Heart right ventricle (tissue), 16 donors: ENCODE results near the gene BMS1. TPM values are rescaled to one million over a fixed set of nuclear protein-coding genes. Genes with fewer than 3 reads are reported as not detected.
A peak's percentile ranks its signal among the peaks of the same experiment; 100 is the strongest.

Experiments
- ATAC-seq, 8 donors: fragments of 200-7000 bp; cut with Tn5 transposase; one replicate each; pipeline ENCODE4 v1.9.1; 2020; ENCODE audit warnings: mild to moderate bottlenecking in 8 of 8, moderate library complexity in 8 of 8, moderate number of reproducible peaks in 1 of 8
- DNase-seq, 2 donors: peaks; one replicate each; pipeline ENCODE4 v3.0.0-alpha.2; 2020
- H3K27ac ChIP-seq, 10 donors: fragments of 200-600 bp; sonication (generic) in 2 of 10; one replicate each; pipeline versions ENCODE4 v1.5.0 to v1.8.0; 2020 to 2022; ENCODE audit warnings: mild to moderate bottlenecking in 3 of 10
- H3K27me3 ChIP-seq, 7 donors: fragments of 200-600 bp; one replicate each; pipeline ENCODE4 v1.8.0; 2021 to 2022; ENCODE audit warnings: mild to moderate bottlenecking in 2 of 7
- H3K36me3 ChIP-seq, 9 donors: fragments of 200-600 bp; sonication (generic) in 1 of 9; one replicate each; pipeline versions ENCODE4 v1.5.0 to v1.8.0; 2020 to 2022; ENCODE audit warnings: mild to moderate bottlenecking in 2 of 9
- H3K4me1 ChIP-seq, 9 donors: fragments of 200-600 bp; sonication (generic) in 1 of 9; one replicate each; pipeline versions ENCODE4 v1.5.0 to v1.8.0; 2020 to 2022; ENCODE audit warnings: mild to moderate bottlenecking in 4 of 9
- H3K4me3 ChIP-seq, 10 donors: fragments of 200-600 bp; sonication (generic) in 2 of 10; one replicate each; pipeline versions ENCODE4 v1.5.0 to v1.8.0; 2020 to 2022; ENCODE audit warnings: mild to moderate bottlenecking in 7 of 10, moderate library complexity in 2 of 10
- H3K9me3 ChIP-seq, 11 donors: fragments of 200-600 bp in 10 of 11; sonication (generic) in 2 of 11; one replicate each; pipeline versions ENCODE4 v1.5.0 to v1.8.0; 2013 to 2022; ENCODE audit warnings: mild to moderate bottlenecking in 2 of 11, control low read depth in 1 of 11, moderate library complexity in 1 of 11
- CTCF ChIP-seq, 9 donors: fragments of 200-600 bp; sonication (generic) in 2 of 9; IDR thresholded peaks; one replicate each; pipeline versions ENCODE4 v1.5.0 to v1.8.0; 2021 to 2022; ENCODE audit warnings: antibody characterized with exemption in 9 of 9, mild to moderate bottlenecking in 5 of 9, moderate library complexity in 1 of 9
- WGBS, 2 donors: extraction: QIAGEN DNeasy Blood & Tissue Kit; methylation state at CpG; one replicate each; pipeline ENCODE4 v1.1.7; 2013; ENCODE audit warnings: inconsistent platforms in 1 of 2; 5-methylcytosine and 5-hydroxymethylcytosine counted together
- intact Hi-C, 10 donors: fragments of 100-400 bp; cut with DNase I; formaldehyde crosslinking; loops; one replicate each; pipeline versions ENCODE4 v1.11.1 to v1.14.2; 2022
- polyA plus RNA-seq, 2 donors: library from polyadenylated mRNA; stranded (reverse); fragments of 200-250 nt; gene quantifications; one replicate each; pipeline ENCODE4 v1.2.3, GENCODE V29; 2013
- total RNA-seq, 10 donors: library from RNA; stranded (reverse); fragmentation: NEBNext Ultra II Directional in 3 of 10; extraction: Animal tissue kit (Norgen Biotek cat#: 25700) in 3 of 10; gene quantifications; one replicate each; pipeline versions ENCODE4 v1.2.1 to v1.2.4, GENCODE V29; 2021 to 2023
- donor health status: Arrhythmogenic right ventricular cardiomyopathy.
- donor health status: ischemic (EF 13 %, LVEDD 7.1; RV severe dilation, severe dysfunction).
- donor health status: healthy with polysubstance abuse.
- donor health status: DM: no; HTN: yes; CAD: no.
- donor health status: DM: no; HTN: no; CAD: no.
- donor health status: ischemic (EF 25% LVEDD 6.9; RV normal size, moderate dysfunction).
- donor health status: ischemic (EF 25% LVEDD 5.7; RV mildly dilated, moderate dysfunction).
- donor health status: healthy.
- donor health status: DM: yes; HTN: yes; CAD: no.
- donor health status: Ischemic cardiomyopathy.
- donor health status: ischemic (EF 35%, LVEDD 5.7; RV mildly dilated, moderate dysfunction).
- donor health status: nonischemic (EF 11% LVEDD 7.7; RV severe dilation, severe dysfunction).
- donor health status: DM: yes; HTN: yes; CAD: no.
- donor health status: PGD.
- donor health status: ischemic (EF 29% LVEDD 5.4; RV normal size, mild dysfunction).
- donor health status: nonischemic (EF 23%, LVEDD 6.1; RV moderate dilation, normal function).

The BMS1 gene
- total and polyA plus RNA-seq, 12 donors: 8.0 to 16.5 (median 13.2) TPM

DNA sequence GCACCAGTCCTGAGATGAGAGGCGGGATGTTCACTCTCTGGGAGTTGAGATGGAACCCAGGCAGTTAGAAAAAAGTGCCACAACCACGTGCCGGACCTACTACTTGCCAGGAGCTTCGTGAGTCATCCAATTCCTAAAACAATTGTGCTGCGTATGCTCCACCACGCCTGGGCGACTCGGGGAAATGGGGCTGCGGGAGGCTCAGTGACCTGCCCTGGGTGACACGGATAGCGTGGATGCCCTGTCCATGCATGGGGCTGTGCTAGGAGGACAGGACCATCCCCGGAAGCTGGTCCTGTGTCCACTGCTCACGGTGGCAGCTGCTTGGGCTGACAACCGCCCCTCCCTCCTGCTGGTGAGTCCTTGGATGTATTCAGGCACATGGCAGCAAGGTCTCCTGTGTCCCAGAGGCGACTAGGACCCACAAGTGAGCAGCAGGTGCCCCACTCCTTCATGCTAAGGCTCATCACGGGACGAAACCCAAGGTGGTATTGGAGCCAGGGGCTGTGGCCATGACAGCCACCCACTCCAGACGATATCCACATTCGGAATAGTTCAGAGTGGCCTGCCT is 90.4 kb downstream of the BMS1 start:
- TF ChIP-seq CTCF (IDR thresholded peaks at IDR 0.05): no peak

DNA sequence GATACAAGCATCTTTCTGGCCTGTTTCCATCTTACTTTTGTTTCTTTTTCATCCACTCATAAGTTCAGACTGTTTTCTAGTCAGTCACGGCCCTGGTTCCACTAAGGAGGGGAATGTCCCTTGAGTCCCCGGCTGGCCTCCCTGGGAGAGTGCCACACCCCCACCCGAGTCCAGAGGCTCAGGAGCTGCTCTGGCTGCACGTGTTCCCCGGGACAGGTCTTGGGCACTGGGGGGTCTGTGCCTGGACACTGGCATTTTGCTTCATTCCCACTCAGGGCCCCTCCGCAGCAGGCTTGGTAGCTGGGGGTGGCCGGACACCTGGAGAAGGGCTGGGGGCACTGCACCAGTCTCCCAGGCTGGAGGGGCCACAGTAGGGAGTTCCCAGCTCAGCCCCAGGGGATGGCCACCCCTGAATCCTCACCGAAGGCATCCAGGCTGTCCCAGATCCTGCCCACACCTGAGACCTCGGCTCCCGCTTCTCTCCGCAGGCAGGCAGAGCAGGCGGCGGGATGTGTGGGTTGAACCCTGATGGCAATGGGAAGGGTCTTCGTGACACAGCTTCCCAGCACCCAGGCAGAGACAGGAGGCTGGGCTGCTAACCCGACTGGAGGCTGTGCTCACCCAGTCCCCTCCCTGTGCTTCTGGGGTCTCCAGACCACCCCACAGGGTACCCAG is 92.3 kb downstream of the BMS1 start:
- no peaks in the 10 kb centered on the region for H3K36me3 ChIP-seq
- peaks cover 0 to 48% (median 15%) of the 10 kb centered on the region in 7 donors for H3K27me3 ChIP-seq
- no peak for DNase-seq
- no peak for ATAC-seq
- no peak for TF ChIP-seq CTCF (IDR thresholded peaks at IDR 0.05)
- no peak overlapping the region for H3K4me3 ChIP-seq
- WGBS, 2 donors: 83 to 84% methylated on average over 15 of the region's 15 CpGs
- no peaks in the 10 kb centered on the region for H3K9me3 ChIP-seq
- peaks cover 0 to 27% (median 14%) of the 10 kb centered on the region in 9 donors for H3K4me1 ChIP-seq
- intact Hi-C loops: loop anchor here in 3 of 10 donors (2.0 to 10.0 kb wide), 3 partner anchors 200 to 234 kb away; partner anchors contain the start of gene RET (in 1 of the 3)
- no peak overlapping the region for H3K27ac ChIP-seq

More for the DNA sequence above, 90.4 kb downstream of the BMS1 start:
- H3K27me3 ChIP-seq: peaks cover 0 to 31% (median 4%) of the 10 kb centered on the region in 7 donors
- H3K36me3 ChIP-seq: no peaks in the 10 kb centered on the region
- ATAC-seq (no peak), DNase-seq (no peak)
- no peak overlapping the region for H3K4me3 ChIP-seq
- peaks cover 0 to 27% (median 14%) of the 10 kb centered on the region in 9 donors for H3K4me1 ChIP-seq
- no peak overlapping the region for H3K27ac ChIP-seq
- 89 to 91% methylated on average over 19 of the region's 19 CpGs for WGBS, 2 donors
- intact Hi-C loops: loop anchor here in 2 of 10 donors (10.0 kb wide), 2 partner anchors 202 to 212 kb away; partner anchors contain the start of gene RET (in 1 of the 2)
- no peaks in the 10 kb centered on the region for H3K9me3 ChIP-seq

DNA sequence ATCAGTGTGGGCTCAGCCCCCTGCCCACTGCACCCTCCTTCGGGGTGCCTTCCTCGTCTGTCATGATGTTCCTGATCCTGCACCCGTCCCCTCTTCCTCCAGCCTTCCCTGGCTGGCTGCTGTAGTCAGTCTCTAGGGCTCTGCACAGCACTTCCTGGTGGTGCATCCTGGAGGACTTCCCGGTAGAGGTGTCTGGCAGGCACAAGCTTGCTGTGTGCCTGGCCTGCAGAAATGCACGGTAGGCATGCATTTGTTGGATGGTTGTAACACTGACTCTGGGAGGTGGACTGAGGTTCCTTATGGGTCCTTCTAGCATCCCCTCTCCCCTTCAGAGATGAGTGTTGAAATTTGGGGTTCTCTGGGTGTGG is 92.8 kb downstream of the BMS1 start:
- H3K27me3 ChIP-seq: peaks cover 0 to 54% (median 20%) of the 10 kb centered on the region in 7 donors
- no peaks in the 10 kb centered on the region for H3K36me3 ChIP-seq
- no peak overlapping the region for H3K27ac ChIP-seq
- intact Hi-C loops: loop anchor here in 3 of 10 donors (2.0 to 10.0 kb wide), 3 partner anchors 199 to 233 kb away; partner anchors contain the start of gene RET (in 1 of the 3)
- no peak for ATAC-seq
- H3K4me3 ChIP-seq: no peak overlapping the region
- H3K9me3 ChIP-seq: no peaks in the 10 kb centered on the region
- DNase-seq: no peak
- no peak for TF ChIP-seq CTCF (IDR thresholded peaks at IDR 0.05)
- 68 to 80% methylated on average over 5 of the region's 5 CpGs for WGBS, 2 donors
- H3K4me1 ChIP-seq: peaks cover 0 to 27% (median 14%) of the 10 kb centered on the region in 9 donors

- Histone ChIP-seq H3K27ac (no peak overlapping the region), H3K27me3 (peaks cover 0 to 54% (median 24%) of the 10 kb centered on the region in 7 donors), H3K4me1 (peaks cover 0 to 26% (median 13%) of the 10 kb centered on the region in 9 donors), H3K36me3 (no peaks in the 10 kb centered on the region), H3K4me3 (no peak overlapping the region), H3K9me3 (no peaks in the 10 kb centered on the region)
- 37% methylated on average over 12 of the region's 12 CpGs for WGBS, 2 donors
- intact Hi-C loops: loop anchor here in 3 of 10 donors (2.0 to 10.0 kb wide), 3 partner anchors 199 to 233 kb away; partner anchors contain the start of gene RET (in 1 of the 3)
- TF ChIP-seq CTCF (IDR thresholded peaks at IDR 0.05): no peak
- DNase-seq: no peak
- ATAC-seq: peak in 5 of 8 donors; percentile 28 to 61 (median 38)
These were observed 93.3 kb downstream of the BMS1 start for GRCh38 chr10:42875798-42876341.
